BJ (cell line): ENCODE data around the gene TSPAN10. TPM values are rescaled to one million over a fixed set of nuclear protein-coding genes. Genes with fewer than 3 reads are reported as not detected.
"Not testable (repeated sequence)": the region's sequence is repeated elsewhere in the genome, so short reads cannot be mapped to it uniquely, and the experiment has no call there.

Experiments used
- CTCF ChIA-PET: fragments of 350-600 bp; formaldehyde crosslinking; extraction: SDS; loops from one replicate; lab custom pipeline; 2021; ENCODE audit warnings: antibody characterized with exemption, inconsistent platforms; lab: Yijun Ruan, JAX
- POLR2A ChIA-PET: fragments of 300-600 bp; sonication (Branson Sonifier 250); formaldehyde crosslinking; extraction: SDS; loops from one replicate; lab custom pipeline; 2021; ENCODE audit warnings: antibody characterized with exemption; lab: Charles Lee
- DNase-seq: peaks from one replicate; pipeline ENCODE4 v3.0.0-alpha.2; 2011; ENCODE audit warnings: low read depth
- H3K27me3 ChIP-seq: 2 replicates; pipeline ENCODE4 v1.6.0; 2011; ENCODE audit warnings: low read length; ENCODE audit not compliant: control insufficient read depth, insufficient read depth
- H3K36me3 ChIP-seq: 2 replicates; pipeline ENCODE4 v1.5.1; 2011; ENCODE audit warnings: low read length; ENCODE audit not compliant: control insufficient read depth, insufficient read depth
- H3K4me3 ChIP-seq: 2 replicates; pipeline ENCODE4 v1.5.1; 2011; ENCODE audit warnings: low read depth, mild to moderate bottlenecking, control low read depth, low read length
- CTCF ChIP-seq: IDR thresholded peaks from 2 replicates; pipeline ENCODE4 v1.5.1; 2011; ENCODE audit warnings: low read depth, mild to moderate bottlenecking, control low read depth, inconsistent platforms, low read length, moderate library complexity; ENCODE audit not compliant: insufficient read depth
- polyA plus RNA-seq: library from polyadenylated mRNA; depleted of rRNA; stranded (reverse); fragments of >200 nt; gene quantifications from 2 replicates; pipeline ENCODE4 v1.2.3, GENCODE V29; 2011

The TSPAN10 gene
- polyA plus RNA-seq, 1 experiment: 3.0 TPM

GRCh38 chr17:81667754-81668153, 30.8 kb downstream of the TSPAN10 start:
- CTCF ChIA-PET: interaction anchor here (1.1 kb wide), 1 partner anchor 19 kb away, joined by 5 read pairs; no protein-coding TSS in a partner anchor
- POLR2A ChIA-PET: no interaction called here
- TF ChIP-seq CTCF: no peak
- no peaks in the 10 kb centered on the region for H3K27me3 ChIP-seq
- no peak for DNase-seq
- no peak overlapping the region for H3K4me3 ChIP-seq
- peaks cover 15% of the 10 kb centered on the region for H3K36me3 ChIP-seq

GRCh38 chr17:81672504-81672903, 35.5 kb downstream of the TSPAN10 start:
- CTCF ChIA-PET: interaction anchor here (0.9 kb wide), 1 partner anchor 10 kb away, joined by 3 read pairs; no protein-coding TSS in a partner anchor
- Histone ChIP-seq H3K4me3 (no peak overlapping the region), H3K27me3 (no peaks in the 10 kb centered on the region), H3K36me3 (peaks cover 21% of the 10 kb centered on the region)
- POLR2A ChIA-PET: no interaction called here
- DNase-seq: no peak
- no peak for TF ChIP-seq CTCF

- peaks cover 21% of the 10 kb centered on the region for H3K36me3 ChIP-seq
- POLR2A ChIA-PET: no interaction called here
- H3K27me3 ChIP-seq: no peaks in the 10 kb centered on the region
- no peak for DNase-seq
- CTCF ChIA-PET: interaction anchor here (0.9 kb wide), 1 partner anchor 10 kb away, joined by 3 read pairs; no protein-coding TSS in a partner anchor
- no peak overlapping the region for H3K4me3 ChIP-seq
- no peak for TF ChIP-seq CTCF
Measured at GRCh38 chr17:81672954-81673353, 36.0 kb downstream of the TSPAN10 start.

- H3K36me3 ChIP-seq: peaks cover 21% of the 10 kb centered on the region
- no peak for DNase-seq
- ChIA-PET CTCF (no interaction called here), POLR2A (no interaction called here)
- H3K27me3 ChIP-seq: no peaks in the 10 kb centered on the region
- H3K4me3 ChIP-seq: no peak overlapping the region
- TF ChIP-seq CTCF: no peak
Measured at GRCh38 chr17:81673561-81674258, 36.7 kb downstream of the TSPAN10 start.

GRCh38 chr17:81675515-81676221, 38.7 kb downstream of the TSPAN10 start:
- CTCF ChIA-PET: interaction anchor here (0.6 to 1.1 kb wide), 3 partner anchors 17 to 267 kb away, joined by 3 to 5 read pairs (median 3); no protein-coding TSS in a partner anchor
- TF ChIP-seq CTCF: peak; percentile 55
- peaks cover 20% of the 10 kb centered on the region for H3K36me3 ChIP-seq
- H3K4me3 ChIP-seq, POLR2A ChIA-PET, H3K27me3 ChIP-seq, DNase-seq: not testable (repeated sequence)
